MG63 (cell line): ENCODE measurements around the gene TMEM255A. TPM values are rescaled to one million over a fixed set of nuclear protein-coding genes. Genes with fewer than 3 reads are reported as not detected.

ENCODE experiments used
- DNase-seq: peaks from one replicate; pipeline ENCODE4 v3.0.0-alpha.2; 2020
- H3K27me3 ChIP-seq: fragments of 250-450 bp; sonication (Bioruptor Pico); 2 replicates; pipeline ENCODE4 v1.5.1; 2020; ENCODE audit warnings: mild to moderate bottlenecking, moderate library complexity
- H3K36me3 ChIP-seq: fragments of 250-450 bp; sonication (Bioruptor Pico); 2 replicates; pipeline ENCODE4 v1.5.1; 2020; ENCODE audit warnings: mild to moderate bottlenecking, moderate library complexity
- H3K4me3 ChIP-seq: fragments of 250-450 bp; sonication (Bioruptor Pico); 2 replicates; pipeline ENCODE4 v1.5.1; 2020; ENCODE audit warnings: mild to moderate bottlenecking, moderate library complexity
- H3K9me3 ChIP-seq: fragments of 250-450 bp; sonication (Bioruptor Pico); 2 replicates; pipeline ENCODE4 v1.5.1; 2020; ENCODE audit warnings: mild to moderate bottlenecking, moderate library complexity
- total RNA-seq: library from RNA; depleted of rRNA; stranded (reverse); fragments of >200 nt; shearing (Covaris generic); gene quantifications from 2 replicates; pipeline ENCODE4 v1.2.3, GENCODE V29; 2014; ENCODE audit warnings: low replicate concordance; rRNA removed

Gene TMEM255A
- total RNA-seq, 1 experiment from 2014 or later: not detected

DNA sequence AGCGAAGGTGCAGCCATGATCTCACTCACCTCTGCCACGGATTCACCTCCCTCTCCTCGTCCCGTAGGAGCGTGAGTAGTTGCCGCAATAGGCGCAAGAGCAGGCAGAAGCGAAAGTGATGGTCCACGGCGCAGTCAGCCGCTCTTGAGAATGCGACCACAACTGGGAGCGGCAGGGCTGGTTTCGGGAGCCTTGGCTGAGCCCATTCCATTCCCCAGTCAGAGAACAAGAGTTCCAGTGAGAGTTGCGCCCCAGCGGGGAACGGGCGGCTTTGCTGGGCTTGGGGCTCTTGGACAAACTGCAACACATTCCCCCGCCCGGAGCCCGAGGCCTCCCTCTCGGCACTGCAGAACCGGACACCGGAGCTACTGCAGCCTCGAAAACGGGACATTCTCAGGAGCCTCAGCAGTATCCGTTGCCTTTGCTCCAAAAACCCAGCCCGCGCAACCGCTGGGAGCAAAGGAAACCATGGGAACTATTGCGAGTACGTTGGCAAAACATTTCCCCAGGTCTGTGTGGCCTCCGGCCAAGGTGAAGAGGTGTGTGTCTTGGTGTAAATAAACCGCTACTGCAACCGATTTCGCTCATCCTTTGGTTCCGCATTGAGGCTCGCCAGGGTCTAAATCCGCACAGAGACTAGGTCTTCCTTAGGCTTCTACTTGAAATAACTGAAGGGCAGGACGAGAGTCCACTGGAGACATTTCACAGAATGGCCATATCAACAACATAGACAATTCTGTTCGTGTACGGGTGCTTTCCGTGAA is 66.3 kb downstream of the TMEM255A start:
- Histone ChIP-seq H3K36me3 (no peaks in the 10 kb centered on the region), H3K9me3 (no peaks in the 10 kb centered on the region), H3K27me3 (no peaks in the 10 kb centered on the region), H3K4me3 (peak overlapping the region; percentile 76)
- DNase-seq: peak; percentile 51

DNA sequence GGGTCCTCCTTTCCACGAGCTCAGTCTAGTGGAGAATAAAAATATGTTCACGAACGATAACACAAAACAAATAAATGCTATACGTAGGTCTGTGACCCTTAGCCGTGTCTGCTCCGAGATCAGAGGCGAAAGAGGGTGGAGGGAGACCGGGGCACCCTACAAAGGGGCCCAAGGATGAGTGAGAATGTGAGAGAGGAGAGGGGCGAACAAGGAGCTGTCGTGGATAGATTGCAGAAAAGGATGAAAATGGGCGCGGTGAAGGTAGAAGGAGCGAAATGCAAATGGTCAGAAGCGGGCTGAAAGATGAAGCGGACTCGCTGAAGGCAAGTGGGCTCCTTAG is 66.9 kb downstream of the TMEM255A start:
- no peaks in the 10 kb centered on the region for H3K36me3 ChIP-seq
- no peaks in the 10 kb centered on the region for H3K9me3 ChIP-seq
- H3K27me3 ChIP-seq: no peaks in the 10 kb centered on the region
- peak overlapping the region; percentile 76 for H3K4me3 ChIP-seq
- no peak for DNase-seq

DNA sequence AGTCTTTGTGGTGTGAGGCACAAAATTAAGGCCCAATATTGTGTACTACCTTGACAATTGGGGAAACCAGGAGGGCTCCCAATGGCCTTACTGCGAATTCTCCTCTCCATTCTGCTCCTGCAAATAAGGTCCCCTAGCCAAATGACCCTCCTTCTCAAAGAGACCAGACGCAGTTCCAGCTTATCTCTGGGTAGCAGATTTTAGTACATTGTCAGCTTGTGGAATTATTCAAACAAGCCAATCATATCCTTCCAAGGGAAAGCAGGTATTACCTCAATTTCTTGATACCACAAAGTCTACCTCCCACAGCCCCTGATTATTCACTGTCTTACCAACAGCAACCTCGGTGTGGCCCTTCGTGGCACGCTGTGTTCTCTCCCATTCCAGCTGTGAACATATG is 68.4 kb downstream of the TMEM255A start:
- H3K27me3 ChIP-seq: no peaks in the 10 kb centered on the region
- DNase-seq: no peak
- H3K36me3 ChIP-seq: no peaks in the 10 kb centered on the region
- H3K4me3 ChIP-seq: no peak overlapping the region
- no peaks in the 10 kb centered on the region for H3K9me3 ChIP-seq

DNA sequence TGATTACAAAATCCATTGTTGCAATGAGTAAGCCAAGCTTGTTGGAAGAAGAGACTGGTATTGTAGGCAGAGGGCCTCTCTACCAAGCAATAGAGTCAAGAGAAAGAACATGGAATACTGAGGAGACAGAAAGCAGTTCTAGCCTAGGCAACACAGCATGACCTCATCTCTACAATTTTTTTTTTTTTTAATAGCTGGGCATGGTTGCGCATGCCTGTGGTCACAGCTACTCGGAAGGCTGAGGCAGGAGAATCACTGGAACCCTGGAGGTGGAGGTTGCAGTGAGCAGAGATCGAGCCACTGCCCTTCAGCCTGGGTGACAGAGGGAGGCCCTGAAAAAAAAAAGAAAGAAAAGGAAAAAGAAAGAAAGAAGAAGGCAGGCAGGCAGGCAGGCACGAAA is 72.3 kb downstream of the TMEM255A start:
- DNase-seq: no peak
- H3K9me3 ChIP-seq: no peaks in the 10 kb centered on the region
- H3K36me3 ChIP-seq: no peaks in the 10 kb centered on the region
- no peaks in the 10 kb centered on the region for H3K27me3 ChIP-seq
- H3K4me3 ChIP-seq: no peak overlapping the region

DNA sequence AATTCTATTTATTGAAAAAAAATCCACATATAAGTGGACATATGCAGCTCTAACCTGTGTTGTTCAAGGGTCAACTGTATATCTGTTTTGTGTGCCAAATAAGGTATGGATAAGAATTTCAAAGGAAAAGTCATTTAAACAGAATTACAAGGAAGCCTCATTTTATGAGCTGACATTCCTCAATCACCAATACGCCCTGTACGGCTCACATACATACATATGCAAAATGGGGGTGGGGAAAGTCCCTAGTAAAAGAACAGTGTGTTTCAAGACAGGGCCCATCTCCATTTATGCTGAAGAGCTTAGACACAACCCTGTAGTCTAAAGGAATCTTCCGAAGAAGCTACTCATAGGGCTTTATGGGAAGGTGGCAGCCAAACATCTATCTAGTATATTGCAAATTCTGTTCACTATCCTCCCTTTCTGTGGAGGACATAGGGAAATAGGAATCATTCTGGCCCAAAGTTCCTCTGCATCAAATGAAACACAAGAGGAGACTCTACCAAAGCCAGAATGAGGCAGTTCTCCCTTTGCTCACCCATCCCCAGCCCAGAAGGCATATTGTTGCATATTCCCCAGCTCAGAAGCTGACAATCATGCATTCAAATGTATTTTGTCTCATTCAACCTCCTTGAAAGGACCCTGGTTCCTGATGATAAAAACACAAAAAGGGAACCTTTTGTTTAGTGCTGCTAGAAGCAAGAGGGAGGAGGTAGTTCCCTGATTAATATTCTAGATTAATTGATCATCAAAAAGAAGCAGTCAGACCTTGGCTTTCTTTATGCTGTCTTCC is 74.4 kb downstream of the TMEM255A start:
- no peak for DNase-seq
- H3K27me3 ChIP-seq: no peaks in the 10 kb centered on the region
- no peak overlapping the region for H3K4me3 ChIP-seq
- H3K36me3 ChIP-seq: no peaks in the 10 kb centered on the region
- H3K9me3 ChIP-seq: no peaks in the 10 kb centered on the region

DNA sequence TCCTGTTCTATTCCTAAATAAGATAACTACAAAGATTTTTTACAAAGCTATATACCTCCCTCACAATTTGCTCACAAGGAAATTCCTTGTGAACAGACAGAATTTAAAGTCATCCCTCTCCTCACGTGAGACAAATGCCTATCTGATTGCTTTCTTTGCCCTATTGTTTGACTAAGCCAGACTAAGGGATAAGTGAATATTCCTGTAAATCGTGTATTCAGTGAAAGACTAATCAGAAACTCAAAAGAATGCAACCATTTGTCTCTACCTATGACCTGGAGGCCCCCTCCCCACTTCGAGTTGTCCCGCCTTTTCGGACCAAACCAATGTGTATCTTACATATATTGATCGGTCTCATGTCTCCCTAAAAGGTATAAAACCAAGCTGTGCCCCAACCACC is 76.0 kb downstream of the TMEM255A start:
- no peaks in the 10 kb centered on the region for H3K36me3 ChIP-seq
- no peak for DNase-seq
- no peak overlapping the region for H3K4me3 ChIP-seq
- H3K27me3 ChIP-seq: no peaks in the 10 kb centered on the region
- no peaks in the 10 kb centered on the region for H3K9me3 ChIP-seq

DNA sequence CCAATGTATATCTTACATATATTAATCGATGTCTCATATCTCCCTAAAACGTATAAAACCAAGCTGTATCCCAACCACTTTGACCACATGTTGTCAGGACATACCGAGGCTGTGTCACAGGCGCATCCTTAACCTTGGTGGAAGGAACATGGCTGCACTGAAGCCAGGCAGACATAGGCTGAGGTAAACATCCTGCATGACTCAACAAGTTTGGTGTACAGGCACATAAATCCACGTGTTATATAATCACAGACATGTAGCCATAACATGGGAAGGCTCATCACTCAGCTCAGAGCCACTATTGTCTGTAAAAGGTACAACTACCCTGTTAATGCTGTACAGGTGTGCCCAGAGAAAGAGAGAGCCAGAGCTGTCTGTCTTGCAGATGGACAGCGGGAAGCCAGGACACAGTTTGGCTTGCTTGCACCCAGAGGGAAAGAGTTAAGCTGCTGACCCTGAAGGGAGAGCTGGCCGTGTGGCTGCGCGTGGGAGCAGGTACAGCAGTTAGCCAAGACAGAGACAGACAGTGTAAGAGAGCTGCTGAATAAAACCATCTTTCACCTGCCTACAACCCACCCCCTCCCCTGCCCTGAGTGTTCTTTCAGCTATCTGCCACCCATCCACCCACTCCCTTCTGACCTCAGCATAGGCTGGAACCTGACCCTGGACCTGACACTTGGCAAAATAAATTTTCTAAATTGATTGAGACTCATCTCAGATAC is 82.9 kb downstream of the TMEM255A start:
- no peak for DNase-seq
- Histone ChIP-seq H3K36me3 (no peaks in the 10 kb centered on the region), H3K9me3 (no peaks in the 10 kb centered on the region), H3K4me3 (no peak overlapping the region), H3K27me3 (no peaks in the 10 kb centered on the region)

DNA sequence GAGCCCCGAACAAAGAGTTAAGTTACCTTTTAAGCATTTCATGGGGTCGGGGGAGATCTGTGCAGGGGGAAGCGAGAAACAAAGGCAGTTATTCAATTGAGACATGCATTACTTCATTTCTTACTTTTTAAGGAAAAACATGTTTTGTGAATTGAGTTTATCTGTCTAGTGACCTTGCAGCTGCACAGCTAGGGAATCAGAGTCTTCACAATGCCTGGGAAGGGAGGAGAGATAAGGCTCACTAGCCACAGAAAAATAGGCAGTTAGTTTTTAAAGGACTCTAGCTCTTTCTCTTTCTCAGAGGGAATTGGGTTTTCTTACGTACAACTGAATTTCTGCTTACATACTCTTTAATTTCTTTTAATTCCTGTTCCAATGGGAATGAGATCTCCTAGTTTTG is 86.9 kb downstream of the TMEM255A start:
- Histone ChIP-seq H3K4me3 (no peak overlapping the region), H3K27me3 (no peaks in the 10 kb centered on the region), H3K36me3 (no peaks in the 10 kb centered on the region), H3K9me3 (no peaks in the 10 kb centered on the region)
- DNase-seq: no peak

DNA sequence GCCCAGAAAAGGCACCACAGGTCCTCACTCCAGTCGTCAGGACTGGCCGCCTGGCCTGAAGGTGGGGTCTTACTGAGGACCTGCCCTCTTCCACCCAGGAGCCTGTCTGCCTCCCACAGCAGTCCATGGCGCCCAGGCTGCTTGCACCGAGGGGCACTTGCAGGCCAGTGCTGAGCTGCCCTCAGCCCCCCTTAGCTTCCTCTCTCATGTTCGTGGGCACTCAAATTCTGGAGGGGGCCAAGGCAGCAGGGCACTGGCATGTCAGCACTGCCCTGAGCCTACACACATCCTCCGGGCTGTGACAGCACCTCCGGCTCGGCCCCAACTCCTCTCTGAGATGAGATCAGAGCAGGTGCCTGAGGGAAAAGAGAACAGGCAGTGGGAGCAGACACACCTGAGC is 87.9 kb downstream of the TMEM255A start:
- no peaks in the 10 kb centered on the region for H3K9me3 ChIP-seq

DNA sequence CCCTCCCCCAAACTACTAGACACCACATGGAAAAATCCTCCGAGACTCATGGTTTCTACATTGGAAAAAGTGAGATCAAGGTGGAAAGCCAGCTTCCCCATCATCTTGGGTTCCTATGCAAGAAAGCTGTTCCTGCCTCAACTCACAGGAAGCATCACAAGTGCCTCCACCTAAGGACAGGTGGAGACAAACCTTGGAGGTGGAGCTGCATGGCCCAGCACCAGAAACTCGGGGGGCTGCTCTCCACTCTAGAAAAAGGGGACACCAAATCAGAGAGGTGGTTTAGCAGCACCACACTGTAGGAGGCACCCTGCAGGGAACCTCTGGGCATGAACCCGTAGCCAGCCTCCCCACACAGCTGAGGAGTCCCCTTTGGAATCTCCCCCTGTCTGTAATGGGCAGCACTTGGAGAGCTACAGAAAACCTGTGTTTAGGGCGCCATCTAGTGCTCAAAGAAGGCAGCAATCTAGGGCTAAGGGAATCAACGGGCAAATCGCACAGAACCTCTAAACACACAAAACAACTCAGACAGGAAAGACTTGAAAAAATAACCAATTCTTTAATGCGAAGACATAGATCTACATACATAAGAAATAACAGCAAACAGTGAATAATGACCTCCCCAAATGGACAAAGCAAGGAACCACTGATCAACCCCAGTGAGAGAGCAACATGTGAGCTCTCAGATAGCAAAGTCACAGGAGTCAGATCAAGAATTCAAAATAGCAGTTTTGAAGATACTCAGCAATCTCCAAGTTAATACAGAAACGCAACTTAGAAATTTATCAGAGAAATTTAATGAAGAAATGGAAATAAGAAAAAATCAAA is 97.6 kb downstream of the TMEM255A start:
- Histone ChIP-seq H3K9me3 (no peaks in the 10 kb centered on the region), H3K36me3 (no peaks in the 10 kb centered on the region), H3K4me3 (no peak overlapping the region), H3K27me3 (no peaks in the 10 kb centered on the region; the same call in 1 of the 2 replicates)
- peak; percentile 14 for DNase-seq

More for the DNA sequence above, 87.9 kb downstream of the TMEM255A start:
- no peak overlapping the region for H3K4me3 ChIP-seq
- H3K36me3 ChIP-seq: no peaks in the 10 kb centered on the region
- DNase-seq: no peak
- no peaks in the 10 kb centered on the region for H3K27me3 ChIP-seq

Other genes with a start within 250 kb of the TMEM255A start
- not detected in 2 replicates for gene RHOXF2B, start 233.8 kb downstream of the TMEM255A start, total RNA-seq
- not detected in 2 replicates for gene RHOXF1, start 195.5 kb downstream of the TMEM255A start, total RNA-seq
- not detected in 2 replicates for gene RHOXF2, start 152.8 kb downstream of the TMEM255A start, total RNA-seq
- gene ZBTB33, start 60.6 kb downstream of the TMEM255A start, total RNA-seq: 8.2 and 16.5 TPM in 2 replicates
- not detected in 2 replicates for gene ATP1B4, start 50.6 kb upstream of the TMEM255A start, total RNA-seq
- 78.8 and 87.1 TPM in 2 replicates for gene LAMP2, start 157.8 kb upstream of the TMEM255A start, total RNA-seq
- gene CUL4B, start 249.5 kb upstream of the TMEM255A start, total RNA-seq: 19.0 and 22.3 TPM in 2 replicates